GM18868 (cell line): ENCODE data around the gene MTSS2.

Source experiments
- ATAC-seq: cut with Tn5 transposase; IDR thresholded peaks from one replicate; pipeline ENCODE4 v1.9.1; 2021; ENCODE audit warnings: mild to moderate bottlenecking, moderate library complexity; ENCODE audit not compliant: unreplicated experiment

MTSS2 gene

GRCh38 chr16:70687102-70687511, 1.3 kb upstream of the MTSS2 start:
- no peak for ATAC-seq

GRCh38 chr16:70686376-70687101, 686 bp upstream of the MTSS2 start:
- no peak for ATAC-seq

- ATAC-seq, result no peak
These were observed 554 bp downstream of the MTSS2 start for GRCh38 chr16:70685061-70685937.

- no peak for ATAC-seq
These were observed 1.4 kb downstream of the MTSS2 start for GRCh38 chr16:70684146-70685060.

- no peak for ATAC-seq
These were observed 2.5 kb downstream of the MTSS2 start for GRCh38 chr16:70683146-70683944.

- ATAC-seq, result no peak
These were observed 3.4 kb downstream of the MTSS2 start for GRCh38 chr16:70682239-70683145.

GRCh38 chr16:70681382-70682238, 4.2 kb downstream of the MTSS2 start:
- ATAC-seq, result no peak

GRCh38 chr16:70680495-70681381, 5.1 kb downstream of the MTSS2 start:
- no peak for ATAC-seq

GRCh38 chr16:70679671-70680494, 6.0 kb downstream of the MTSS2 start:
- ATAC-seq, result no peak

- ATAC-seq, result no peak
These were observed 6.8 kb downstream of the MTSS2 start for GRCh38 chr16:70678898-70679670.

- ATAC-seq, result no peak
These were observed 7.5 kb downstream of the MTSS2 start for GRCh38 chr16:70678121-70678897.

GRCh38 chr16:70677499-70678120, 8.2 kb downstream of the MTSS2 start:
- no peak for ATAC-seq

- no peak for ATAC-seq
These were observed 9.0 kb downstream of the MTSS2 start for GRCh38 chr16:70676675-70677498.
